DND-41 (cell line): Measurements from ENCODE around the gene CDK5RAP1.

Experiments used
- EZH2 ChIP-seq: IDR thresholded peaks from 3 replicates; pipeline ENCODE4 v1.6.1; 2012; ENCODE audit warnings: borderline replicate concordance, low read depth, mild to moderate bottlenecking, moderate library complexity, low read length, inconsistent platforms; ENCODE audit not compliant: severe bottlenecking
- TF ChIP-seq, protein P1 (sequence below): IDR thresholded peaks from 2 replicates; pipeline ENCODE4 v1.5.1; 2012; ENCODE audit warnings: borderline replicate concordance, low read length, moderate library complexity, mild to moderate bottlenecking; ENCODE audit not compliant: poor library complexity, severe bottlenecking; ENCODE audit errors: extremely low read depth

DNA sequence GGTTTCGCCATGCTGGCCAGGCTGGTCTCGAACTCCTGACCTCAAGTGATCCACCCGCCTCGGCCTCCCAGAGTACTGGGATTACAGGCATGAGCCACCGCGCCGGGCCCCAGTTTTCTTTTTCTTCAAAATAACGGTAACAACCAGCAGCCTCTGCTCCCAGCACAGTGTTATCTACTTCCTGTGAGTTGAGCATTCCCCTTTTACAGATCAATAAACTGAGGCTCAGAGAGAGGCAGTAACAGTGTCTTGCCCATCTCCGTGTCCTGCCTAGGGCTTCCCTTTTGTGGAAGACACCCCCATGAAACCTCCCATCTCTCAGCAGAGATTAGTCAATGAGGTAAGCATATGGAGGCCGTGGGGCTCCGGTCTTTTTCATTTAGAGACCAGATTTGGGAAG, 88.7 kb downstream of the CDK5RAP1 start:
- TF ChIP-seq EZH2 = no peak
- TF ChIP-seq, protein P1, sequence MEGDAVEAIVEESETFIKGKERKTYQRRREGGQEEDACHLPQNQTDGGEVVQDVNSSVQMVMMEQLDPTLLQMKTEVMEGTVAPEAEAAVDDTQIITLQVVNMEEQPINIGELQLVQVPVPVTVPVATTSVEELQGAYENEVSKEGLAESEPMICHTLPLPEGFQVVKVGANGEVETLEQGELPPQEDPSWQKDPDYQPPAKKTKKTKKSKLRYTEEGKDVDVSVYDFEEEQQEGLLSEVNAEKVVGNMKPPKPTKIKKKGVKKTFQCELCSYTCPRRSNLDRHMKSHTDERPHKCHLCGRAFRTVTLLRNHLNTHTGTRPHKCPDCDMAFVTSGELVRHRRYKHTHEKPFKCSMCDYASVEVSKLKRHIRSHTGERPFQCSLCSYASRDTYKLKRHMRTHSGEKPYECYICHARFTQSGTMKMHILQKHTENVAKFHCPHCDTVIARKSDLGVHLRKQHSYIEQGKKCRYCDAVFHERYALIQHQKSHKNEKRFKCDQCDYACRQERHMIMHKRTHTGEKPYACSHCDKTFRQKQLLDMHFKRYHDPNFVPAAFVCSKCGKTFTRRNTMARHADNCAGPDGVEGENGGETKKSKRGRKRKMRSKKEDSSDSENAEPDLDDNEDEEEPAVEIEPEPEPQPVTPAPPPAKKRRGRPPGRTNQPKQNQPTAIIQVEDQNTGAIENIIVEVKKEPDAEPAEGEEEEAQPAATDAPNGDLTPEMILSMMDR = no peak
